ENCODE measurements around the gene NBAS. TPM values are rescaled to one million over a fixed set of nuclear protein-coding genes. Genes with fewer than 3 reads are reported as not detected.
A peak's percentile ranks its signal among the peaks of the same experiment; 100 is the strongest.

The NBAS gene
- total and polyA plus RNA-seq, 9 of the 15 experiments (the other 6 are each of a cell fraction or from before 2014, with no cell fraction given) = 15.3 to 94.4 (median 69.9) TPM

DNA sequence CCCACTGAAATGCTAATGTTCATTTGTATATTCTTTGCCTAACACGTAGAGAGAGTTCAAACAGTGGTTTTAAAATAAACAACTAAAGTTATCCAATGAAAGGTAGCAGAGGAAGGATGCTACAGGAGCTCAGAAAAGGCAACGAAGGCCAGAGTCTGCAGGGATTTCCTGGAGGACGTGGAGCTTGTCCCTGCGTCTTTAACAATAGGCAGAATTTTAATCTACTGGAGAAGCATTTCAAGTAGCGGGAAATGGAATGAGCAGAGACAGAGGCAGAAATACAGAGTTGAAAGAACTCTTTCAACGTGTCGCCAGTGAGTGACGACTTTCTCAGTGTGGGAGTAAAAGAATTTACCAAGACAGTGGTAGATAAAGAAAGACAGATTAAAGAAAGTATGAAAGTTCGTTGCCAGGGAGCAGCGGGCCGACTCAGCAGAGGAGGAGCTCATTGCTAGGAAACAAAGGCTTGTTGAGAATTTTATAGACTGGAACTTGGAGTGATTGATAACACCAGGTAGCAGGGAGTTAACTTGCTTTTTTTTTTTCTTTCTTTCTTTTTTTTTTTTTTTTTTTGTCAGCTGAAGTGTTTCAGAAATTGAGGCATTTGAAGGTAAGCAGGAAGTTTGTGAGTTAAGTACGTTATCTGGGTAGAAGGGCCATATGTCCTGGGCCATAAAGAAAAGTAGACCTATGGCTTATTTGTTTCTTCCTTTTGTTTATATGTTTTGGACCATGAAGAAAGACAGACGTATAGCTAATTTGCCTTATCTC lies 625 bp upstream of the NBAS start:
- H3K4me2 ChIP-seq (ENCODE audit: insufficient read depth, low read length) = peak overlapping the region; percentile 94
- H3K36me3 ChIP-seq (ENCODE audit: control insufficient read depth, insufficient read depth, low read length) = peaks cover 13% of the 10 kb centered on the region; the same call in 2 of the 3 replicates
- POLR2A ChIA-PET = interaction anchor here (0.6 to 2.6 kb wide), 12 partner anchors 8 to 192 kb away, joined by 3 to 17 read pairs (median 7); no protein-coding TSS in a partner anchor
- H3K27me3 ChIP-seq (ENCODE audit: control insufficient read depth in 2 of 2, insufficient read depth in 2 of 2, low read length in 2 of 2) = no peaks in the 10 kb centered on the region
- 2% methylated on average over 13 of the region's 13 CpGs for WGBS (ENCODE audit: insufficient coverage, low coverage, missing lambda C conversion rate)
- peak; percentile 65 to 84 (median 68) for DNase-seq (ENCODE audit: extremely low read depth in 1 of 4, low spot score in 3 of 4)
- H4K20me1 ChIP-seq (replicated peaks; ENCODE audit: control insufficient read depth, insufficient read depth, low read length) = no peaks in the 10 kb centered on the region
- CTCF ChIA-PET (ENCODE audit: low intra/inter-chr PET ratio) = interaction anchor here (1.2 kb wide), 1 partner anchor 27 kb away, joined by 3 read pairs; no protein-coding TSS in a partner anchor
- peak; percentile 82 for FAIRE-seq
- no peaks in the 10 kb centered on the region for H3K9me3 ChIP-seq (replicated peaks; ENCODE audit: control insufficient read depth, insufficient read depth, low read depth, low read length)
- peaks cover 22 to 41% of the 10 kb centered on the region in 2 experiments for H3K4me1 ChIP-seq (replicated peaks in 1 of 2; ENCODE audit: control insufficient read depth in 2 of 2, insufficient read depth in 2 of 2, low read length in 2 of 2)
- in situ Hi-C loops (cut with MboI) = no loop called here
- peaks cover 55% of the 10 kb centered on the region for H3K79me2 ChIP-seq (ENCODE audit: control insufficient read depth, insufficient read depth, low read length)
- peak overlapping the region; percentile 87 to 92; a peak in 3 of 4 replicates for H3K9ac ChIP-seq (ENCODE audit: insufficient read depth in 1 of 2, low read depth in 2 of 2, low read length in 2 of 2)
- no TSS peak for BruUV-seq (replicated peaks)
- H3K4me3 ChIP-seq = peak overlapping the region; percentile 76
- ATAC-seq = peak; percentile 21
- H3K27ac ChIP-seq (ENCODE audit: extremely low read depth, low read depth, low read length) = peak overlapping the region; percentile 95
- peak overlapping the region; percentile 93 for H2AFZ ChIP-seq (ENCODE audit: low read depth, low read length)
- intact Hi-C loops (cut with micrococcal nuclease) = no loop called here
- no peaks in the 10 kb centered on the region for H3K9me1 ChIP-seq (ENCODE audit: control insufficient read depth, insufficient read depth, low read length)
- 0 out of 2 replicates have a peak, but pooled peaks have one; percentile 4 for TF ChIP-seq MTA3 (IDR thresholded peaks at IDR 0.05; ENCODE audit: borderline replicate concordance)
- no peak for TF ChIP-seq NONO (IDR thresholded peaks at IDR 0.05; ENCODE audit: low read depth in 2 of 2, low read length in 1 of 2)
- no peak for TF ChIP-seq BRF1 (IDR thresholded peaks at IDR 0.05; ENCODE audit: borderline replicate concordance, extremely low read depth, insufficient read length)
- TF ChIP-seq RBM39 (optimal IDR thresholded peaks at IDR 0.05; ENCODE audit: low read depth, low read length) = no peak
- peak; percentile 69; the same call in 1 of the 2 replicates for TF ChIP-seq BACH1 (tag; IDR thresholded peaks at IDR 0.05)
- TF ChIP-seq DPF2 (IDR thresholded peaks at IDR 0.05) = peak; percentile 71
- TF ChIP-seq RBM25 (IDR thresholded peaks at IDR 0.05; ENCODE audit: low read depth, low read length, severe bottlenecking) = no peak
- TF ChIP-seq CREB1 (IDR thresholded peaks at IDR 0.05) = peak; percentile 90
- TF ChIP-seq CREB1 (CRISPR knock-in tag; IDR thresholded peaks at IDR 0.05) = no peak
- TF ChIP-seq, protein P1, sequence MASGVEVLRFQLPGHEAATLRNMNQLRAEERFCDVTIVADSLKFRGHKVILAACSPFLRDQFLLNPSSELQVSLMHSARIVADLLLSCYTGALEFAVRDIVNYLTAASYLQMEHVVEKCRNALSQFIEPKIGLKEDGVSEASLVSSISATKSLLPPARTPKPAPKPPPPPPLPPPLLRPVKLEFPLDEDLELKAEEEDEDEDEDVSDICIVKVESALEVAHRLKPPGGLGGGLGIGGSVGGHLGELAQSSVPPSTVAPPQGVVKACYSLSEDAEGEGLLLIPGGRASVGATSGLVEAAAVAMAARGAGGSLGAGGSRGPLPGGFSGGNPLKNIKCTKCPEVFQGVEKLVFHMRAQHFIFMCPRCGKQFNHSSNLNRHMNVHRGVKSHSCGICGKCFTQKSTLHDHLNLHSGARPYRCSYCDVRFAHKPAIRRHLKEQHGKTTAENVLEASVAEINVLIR (CRISPR knock-in tag; IDR thresholded peaks at IDR 0.05) = peak; percentile 66
- 0 out of 2 replicates have a peak, but pooled peaks have one; percentile 22 for TF ChIP-seq NBN (IDR thresholded peaks at IDR 0.05; ENCODE audit: low read depth)
- TF ChIP-seq TARDBP (IDR thresholded peaks at IDR 0.05) = 0 out of 2 replicates have a peak, but pooled peaks have one; percentile 20
- TF ChIP-seq RBBP5 (IDR thresholded peaks at IDR 0.05; ENCODE audit: borderline replicate concordance, insufficient read depth, low read length, poor library complexity, severe bottlenecking) = peak; percentile 9
- peak; percentile 93 for TF ChIP-seq MTA1 (IDR thresholded peaks at IDR 0.05; ENCODE audit: borderline replicate concordance)
- TF ChIP-seq CREM (IDR thresholded peaks at IDR 0.05; ENCODE audit: low read depth) = peak; percentile 97
- TF ChIP-seq SMARCB1 (IDR thresholded peaks at IDR 0.05; ENCODE audit: insufficient read length, low read depth) = peak; percentile 78
- TF ChIP-seq ATF1 (CRISPR knock-in tag; IDR thresholded peaks at IDR 0.05) = no peak
- TF ChIP-seq ATF1 (tag; IDR thresholded peaks at IDR 0.05) = peak; percentile 91
- TF ChIP-seq TBL1XR1 (IDR thresholded peaks at IDR 0.05; ENCODE audit: low read length in 2 of 2) = peak in 1 of 2 experiments; percentile 70; a peak in 1 of 4 replicates
- TF ChIP-seq, protein P2, sequence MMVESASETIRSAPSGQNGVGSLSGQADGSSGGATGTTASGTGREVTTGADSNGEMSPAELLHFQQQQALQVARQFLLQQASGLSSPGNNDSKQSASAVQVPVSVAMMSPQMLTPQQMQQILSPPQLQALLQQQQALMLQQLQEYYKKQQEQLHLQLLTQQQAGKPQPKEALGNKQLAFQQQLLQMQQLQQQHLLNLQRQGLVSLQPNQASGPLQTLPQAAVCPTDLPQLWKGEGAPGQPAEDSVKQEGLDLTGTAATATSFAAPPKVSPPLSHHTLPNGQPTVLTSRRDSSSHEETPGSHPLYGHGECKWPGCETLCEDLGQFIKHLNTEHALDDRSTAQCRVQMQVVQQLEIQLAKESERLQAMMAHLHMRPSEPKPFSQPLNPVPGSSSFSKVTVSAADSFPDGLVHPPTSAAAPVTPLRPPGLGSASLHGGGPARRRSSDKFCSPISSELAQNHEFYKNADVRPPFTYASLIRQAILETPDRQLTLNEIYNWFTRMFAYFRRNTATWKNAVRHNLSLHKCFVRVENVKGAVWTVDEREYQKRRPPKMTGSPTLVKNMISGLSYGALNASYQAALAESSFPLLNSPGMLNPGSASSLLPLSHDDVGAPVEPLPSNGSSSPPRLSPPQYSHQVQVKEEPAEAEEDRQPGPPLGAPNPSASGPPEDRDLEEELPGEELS (CRISPR knock-in tag; IDR thresholded peaks at IDR 0.05; ENCODE audit: borderline replicate concordance) = no peak
- 0 out of 2 replicates have a peak, but pooled peaks have one; percentile 31 for TF ChIP-seq L3MBTL2 (IDR thresholded peaks at IDR 0.05)

Data from K562 (cell line).